A673 (cell line): ENCODE measurements around the gene CFAP58.

ENCODE experiments used
- EZH2 ChIP-seq: fragments of 200-600 bp; sonication (generic); IDR thresholded peaks from 2 replicates; pipeline ENCODE4 v1.6.1; 2017; ENCODE audit warnings: borderline replicate concordance, low read depth, mild to moderate bottlenecking, mixed read lengths, antibody characterized with exemption, low read length; ENCODE audit not compliant: poor library complexity, severe bottlenecking
- TF ChIP-seq, protein P1 (sequence below): fragments of 300-800, 200-600 bp; sonication (generic); conservative IDR thresholded peaks from 2 replicates; pipeline ENCODE4 v1.5.1; 2017; ENCODE audit warnings: low read depth, mild to moderate bottlenecking, antibody characterized with exemption, low read length, moderate library complexity, mixed read lengths

- TF ChIP-seq, protein P1, sequence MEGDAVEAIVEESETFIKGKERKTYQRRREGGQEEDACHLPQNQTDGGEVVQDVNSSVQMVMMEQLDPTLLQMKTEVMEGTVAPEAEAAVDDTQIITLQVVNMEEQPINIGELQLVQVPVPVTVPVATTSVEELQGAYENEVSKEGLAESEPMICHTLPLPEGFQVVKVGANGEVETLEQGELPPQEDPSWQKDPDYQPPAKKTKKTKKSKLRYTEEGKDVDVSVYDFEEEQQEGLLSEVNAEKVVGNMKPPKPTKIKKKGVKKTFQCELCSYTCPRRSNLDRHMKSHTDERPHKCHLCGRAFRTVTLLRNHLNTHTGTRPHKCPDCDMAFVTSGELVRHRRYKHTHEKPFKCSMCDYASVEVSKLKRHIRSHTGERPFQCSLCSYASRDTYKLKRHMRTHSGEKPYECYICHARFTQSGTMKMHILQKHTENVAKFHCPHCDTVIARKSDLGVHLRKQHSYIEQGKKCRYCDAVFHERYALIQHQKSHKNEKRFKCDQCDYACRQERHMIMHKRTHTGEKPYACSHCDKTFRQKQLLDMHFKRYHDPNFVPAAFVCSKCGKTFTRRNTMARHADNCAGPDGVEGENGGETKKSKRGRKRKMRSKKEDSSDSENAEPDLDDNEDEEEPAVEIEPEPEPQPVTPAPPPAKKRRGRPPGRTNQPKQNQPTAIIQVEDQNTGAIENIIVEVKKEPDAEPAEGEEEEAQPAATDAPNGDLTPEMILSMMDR: no peak
- TF ChIP-seq EZH2: no peak
These were observed 31.8 kb upstream of the CFAP58 start for GRCh38 chr10:104321725-104322415.
